GM19468 (cell line): ENCODE measurements around the gene LRRC4B.
"Not testable (repeated sequence)": the region's sequence is repeated elsewhere in the genome, so short reads cannot be mapped to it uniquely, and the experiment has no call there.

Experiments
- ATAC-seq: cut with Tn5 transposase; IDR thresholded peaks from one replicate; pipeline ENCODE4 v1.9.1; 2021; ENCODE audit warnings: mild to moderate bottlenecking, moderate library complexity, moderate number of reproducible peaks; ENCODE audit not compliant: unreplicated experiment; ENCODE audit errors: extremely low read depth

The LRRC4B gene

GRCh38 chr19:50475101-50475568, 93.1 kb downstream of the LRRC4B start:
- no peak for ATAC-seq

- ATAC-seq, result not testable (repeated sequence)
Observed at GRCh38 chr19:50473336-50473735, 94.9 kb downstream of the LRRC4B start.

GRCh38 chr19:50468818-50469217, 99.4 kb downstream of the LRRC4B start:
- no peak for ATAC-seq

GRCh38 chr19:50467566-50467965, 100.7 kb downstream of the LRRC4B start:
- ATAC-seq, result no peak
